ENCODE measurements around the gene CRYGC. TPM values are rescaled to one million over a fixed set of nuclear protein-coding genes. Genes with fewer than 3 reads are reported as not detected.
A peak's percentile ranks its signal among the peaks of the same experiment; 100 is the strongest.

CRYGC gene
- total and polyA plus RNA-seq, 2 donors from 2014 or later: not detected

DNA sequence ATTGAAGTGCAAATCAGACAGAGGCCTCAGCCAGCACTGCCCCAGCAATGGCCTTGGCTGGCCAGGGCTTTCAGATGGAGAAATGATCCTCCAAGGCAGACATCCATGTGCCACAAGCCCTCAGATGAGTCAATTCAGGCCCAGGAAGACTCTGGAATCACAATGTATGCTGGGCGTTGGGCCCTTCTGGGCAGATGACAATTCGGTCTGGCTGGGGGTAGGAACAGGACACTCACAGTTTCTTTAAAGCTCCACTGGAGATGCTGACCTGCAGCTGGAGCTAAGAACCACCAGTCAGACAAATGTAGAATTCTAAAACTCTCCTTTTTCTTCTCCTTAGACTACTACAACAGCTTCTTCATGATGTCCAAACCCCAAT is 7.1 kb upstream of the CRYGC start:
- no peaks in the 10 kb centered on the region for H3K36me3 ChIP-seq (ENCODE audit: control insufficient read depth in 2 of 3, insufficient read depth in 3 of 3, low read length in 3 of 3)
- H3K9ac ChIP-seq (ENCODE audit: low read length in 3 of 3): no peak overlapping the region
- TF ChIP-seq, protein P1, sequence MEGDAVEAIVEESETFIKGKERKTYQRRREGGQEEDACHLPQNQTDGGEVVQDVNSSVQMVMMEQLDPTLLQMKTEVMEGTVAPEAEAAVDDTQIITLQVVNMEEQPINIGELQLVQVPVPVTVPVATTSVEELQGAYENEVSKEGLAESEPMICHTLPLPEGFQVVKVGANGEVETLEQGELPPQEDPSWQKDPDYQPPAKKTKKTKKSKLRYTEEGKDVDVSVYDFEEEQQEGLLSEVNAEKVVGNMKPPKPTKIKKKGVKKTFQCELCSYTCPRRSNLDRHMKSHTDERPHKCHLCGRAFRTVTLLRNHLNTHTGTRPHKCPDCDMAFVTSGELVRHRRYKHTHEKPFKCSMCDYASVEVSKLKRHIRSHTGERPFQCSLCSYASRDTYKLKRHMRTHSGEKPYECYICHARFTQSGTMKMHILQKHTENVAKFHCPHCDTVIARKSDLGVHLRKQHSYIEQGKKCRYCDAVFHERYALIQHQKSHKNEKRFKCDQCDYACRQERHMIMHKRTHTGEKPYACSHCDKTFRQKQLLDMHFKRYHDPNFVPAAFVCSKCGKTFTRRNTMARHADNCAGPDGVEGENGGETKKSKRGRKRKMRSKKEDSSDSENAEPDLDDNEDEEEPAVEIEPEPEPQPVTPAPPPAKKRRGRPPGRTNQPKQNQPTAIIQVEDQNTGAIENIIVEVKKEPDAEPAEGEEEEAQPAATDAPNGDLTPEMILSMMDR (IDR thresholded peaks at IDR 0.05; ENCODE audit: borderline replicate concordance, extremely low read depth, insufficient read depth): no peak
- H3K4me3 ChIP-seq (ENCODE audit: low read length in 3 of 3): no peak overlapping the region
- no peaks in the 10 kb centered on the region for H3K27me3 ChIP-seq (ENCODE audit: control insufficient read depth, insufficient read depth, low read length)
- H3K27ac ChIP-seq (ENCODE audit: low read depth in 2 of 2, low read length in 2 of 2): no peak overlapping the region
- no peaks in the 10 kb centered on the region for H3K9me3 ChIP-seq (ENCODE audit: control insufficient read depth in 2 of 3, insufficient read depth in 1 of 3, low read length in 3 of 3)
- no peak for FAIRE-seq
- DNase-seq: no peak
- intact Hi-C loops (cut with DNase I): no loop called here
- H3K4me1 ChIP-seq (ENCODE audit: control insufficient read depth in 2 of 3, insufficient read depth in 2 of 3, low read depth in 1 of 3, low read length in 3 of 3): no peaks in the 10 kb centered on the region

DNA sequence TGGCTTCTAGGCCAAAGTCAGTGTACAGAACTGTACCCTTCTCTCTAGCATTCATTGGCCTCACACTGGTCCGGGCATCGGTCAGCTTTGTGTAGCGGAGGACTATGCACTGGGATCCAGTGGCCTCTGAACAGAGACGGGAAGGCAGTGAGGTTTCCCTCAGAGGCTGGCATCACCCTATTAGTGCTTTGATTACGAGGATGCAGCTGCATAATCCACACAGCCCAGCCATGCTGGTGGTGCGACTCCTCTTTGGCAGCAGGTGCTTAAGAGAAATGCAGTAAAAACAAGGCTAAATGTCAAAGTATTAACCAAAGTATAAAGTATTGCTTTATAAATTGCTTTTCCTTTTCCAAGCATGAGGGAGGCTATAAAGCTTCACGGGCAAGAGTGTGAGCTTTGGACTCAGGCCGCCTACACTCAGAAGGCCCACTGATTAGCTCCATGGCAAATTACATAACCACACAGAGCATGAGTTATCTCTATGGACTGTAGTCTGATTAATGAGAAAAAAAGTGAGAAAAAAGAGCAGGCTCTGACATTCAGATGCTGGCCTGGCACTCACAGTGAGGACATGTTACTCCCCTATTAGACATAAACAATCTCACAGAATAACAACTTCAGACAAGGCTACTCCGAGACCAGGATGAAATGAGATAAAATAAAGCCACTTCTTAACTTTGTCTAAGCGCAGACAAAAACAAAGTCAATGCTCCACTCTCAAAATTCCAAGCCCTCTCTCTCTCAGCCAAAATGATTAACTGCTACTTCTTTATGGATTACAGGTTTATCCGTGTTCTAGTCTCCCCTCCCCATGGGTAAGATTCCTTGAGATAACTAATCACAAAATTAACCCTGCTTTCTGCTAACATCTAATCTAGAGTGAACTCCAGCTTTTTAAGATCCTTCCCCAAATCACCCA is 6.4 kb upstream of the CRYGC start:
- no peak for FAIRE-seq
- Histone ChIP-seq H3K9me3 (ENCODE audit: control insufficient read depth in 2 of 3, insufficient read depth in 1 of 3, low read length in 3 of 3) (no peaks in the 10 kb centered on the region), H3K36me3 (ENCODE audit: control insufficient read depth in 2 of 3, insufficient read depth in 3 of 3, low read length in 3 of 3) (no peaks in the 10 kb centered on the region), H3K27ac (ENCODE audit: low read depth in 2 of 2, low read length in 2 of 2) (no peak overlapping the region), H3K4me1 (ENCODE audit: control insufficient read depth in 2 of 3, insufficient read depth in 2 of 3, low read depth in 1 of 3, low read length in 3 of 3) (no peaks in the 10 kb centered on the region), H3K4me3 (ENCODE audit: low read length in 3 of 3) (no peak overlapping the region), H3K27me3 (ENCODE audit: control insufficient read depth, insufficient read depth, low read length) (no peaks in the 10 kb centered on the region), H3K9ac (ENCODE audit: low read length in 3 of 3) (no peak overlapping the region)
- intact Hi-C loops (cut with DNase I): no loop called here
- DNase-seq: peak in 1 of 5 donors; percentile 29
- TF ChIP-seq, protein P1 (IDR thresholded peaks at IDR 0.05; ENCODE audit: borderline replicate concordance, extremely low read depth, insufficient read depth): no peak

DNA sequence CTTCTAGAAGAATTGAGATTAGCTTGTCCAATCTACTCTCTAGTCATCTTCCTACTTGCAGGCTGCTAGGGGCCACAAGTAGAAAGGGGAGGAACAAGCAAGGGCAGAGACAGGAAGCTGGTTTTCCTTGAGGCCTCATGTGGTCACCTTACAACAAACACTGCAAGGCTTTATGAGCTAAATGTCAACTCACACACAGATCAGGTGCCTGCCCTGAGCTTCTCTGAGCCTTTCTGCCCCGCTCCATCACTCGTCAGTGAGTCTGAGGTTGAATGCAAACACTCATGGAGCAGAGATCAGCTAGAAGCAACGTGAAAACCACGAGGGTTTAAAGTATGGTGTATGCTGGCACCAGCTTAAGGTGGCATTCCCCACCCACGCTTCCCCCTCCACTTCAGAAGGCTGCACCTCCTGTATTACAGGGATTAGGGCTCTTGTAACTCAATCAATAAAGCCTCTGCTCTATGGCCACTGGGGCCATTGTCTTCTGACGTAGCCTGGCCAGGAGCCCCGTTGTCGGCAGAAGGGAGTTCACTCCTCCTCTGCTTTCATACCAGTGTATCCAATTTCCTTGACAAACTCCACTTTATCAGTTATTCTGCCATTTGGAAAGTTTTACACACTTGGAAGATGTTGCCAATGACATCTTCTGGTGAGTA is 5.4 kb upstream of the CRYGC start:
- Histone ChIP-seq H3K9ac (ENCODE audit: low read length in 3 of 3) (no peak overlapping the region), H3K27me3 (ENCODE audit: control insufficient read depth, insufficient read depth, low read length) (no peaks in the 10 kb centered on the region), H3K4me1 (ENCODE audit: control insufficient read depth in 2 of 3, insufficient read depth in 2 of 3, low read depth in 1 of 3, low read length in 3 of 3) (no peaks in the 10 kb centered on the region), H3K4me3 (ENCODE audit: low read length in 3 of 3) (no peak overlapping the region), H3K36me3 (ENCODE audit: control insufficient read depth in 2 of 3, insufficient read depth in 3 of 3, low read length in 3 of 3) (no peaks in the 10 kb centered on the region), H3K27ac (ENCODE audit: low read depth in 2 of 2, low read length in 2 of 2) (no peak overlapping the region), H3K9me3 (ENCODE audit: control insufficient read depth in 2 of 3, insufficient read depth in 1 of 3, low read length in 3 of 3) (no peaks in the 10 kb centered on the region)
- FAIRE-seq (no peak), DNase-seq (no peak)
- TF ChIP-seq, protein P1 (IDR thresholded peaks at IDR 0.05; ENCODE audit: borderline replicate concordance, extremely low read depth, insufficient read depth): no peak
- intact Hi-C loops (cut with DNase I): no loop called here
